Upper lobe of left lung (tissue), 6 donors: ENCODE measurements around the gene SERPINB1. TPM values are rescaled to one million over a fixed set of nuclear protein-coding genes. Genes with fewer than 3 reads are reported as not detected.
A peak's percentile ranks its signal among the peaks of the same experiment; 100 is the strongest.

Source experiments
- ATAC-seq, 2 donors: fragments of 200-7000 bp; cut with Tn5 transposase; one replicate each; pipeline ENCODE4 v1.9.1; 2022; ENCODE audit warnings: mild to moderate bottlenecking in 2 of 2, moderate library complexity in 2 of 2; ENCODE audit not compliant: low FRiP score in 2 of 2
- DNase-seq, 2 donors: peaks; one replicate each; pipeline ENCODE4 v3.0.0-alpha.2; 2019 to 2020
- H3K27ac ChIP-seq, 4 donors: fragments of 200-600 bp; sonication (generic); one replicate each; pipeline ENCODE4 v1.5.1; 2016 to 2019
- H3K27me3 ChIP-seq, 4 donors: fragments of 200-600 bp; sonication (generic); one replicate each; pipeline ENCODE4 v1.5.1; 2017 to 2019
- H3K36me3 ChIP-seq, 4 donors: fragments of 200-600 bp; sonication (generic); one replicate each; pipeline ENCODE4 v1.5.1; 2016 to 2019
- H3K4me1 ChIP-seq, 4 donors: fragments of 200-600 bp; sonication (generic); one replicate each; pipeline ENCODE4 v1.5.1; 2018 to 2019
- H3K4me3 ChIP-seq, 4 donors: fragments of 200-600 bp; sonication (generic); one replicate each; pipeline ENCODE4 v1.5.1; 2017 to 2019; ENCODE audit warnings: mild to moderate bottlenecking in 2 of 4, moderate library complexity in 1 of 4
- H3K9me3 ChIP-seq, 4 donors: fragments of 200-600 bp; sonication (generic); one replicate each; pipeline ENCODE4 v1.5.1; 2018 to 2019
- EP300 ChIP-seq, 4 donors: sonication (generic); formaldehyde crosslinking; IDR thresholded peaks; one replicate each; pipeline ENCODE4 v1.5.1; 2017; ENCODE audit warnings: antibody characterized with exemption in 4 of 4, control low read depth in 2 of 4
- POLR2A ChIP-seq, 4 donors: fragments of 450-650 bp; IDR thresholded peaks; one replicate each; pipeline ENCODE4 v1.5.1; 2016 to 2017; ENCODE audit warnings: antibody characterized with exemption in 4 of 4, mild to moderate bottlenecking in 2 of 4
- POLR2AphosphoS5 ChIP-seq, 2 donors: sonication (generic); formaldehyde crosslinking; IDR thresholded peaks; one replicate each; pipeline ENCODE4 v1.5.1; 2017; ENCODE audit warnings: antibody characterized with exemption in 2 of 2
- WGBS, 2 donors: methylation state at CpG; one replicate each; pipeline ENCODE4 v1.1.5; 2017 to 2018; 5-methylcytosine and 5-hydroxymethylcytosine counted together
- total RNA-seq, 6 donors: library from RNA; depleted of rRNA in 4 of 6; stranded (reverse); fragments of >200 nt in 4 of 6; gene quantifications; one replicate each; pipeline versions ENCODE4 v1.1.0 to v1.2.1, GENCODE V29; 2016 to 2021
- TF ChIP-seq, protein P1 (sequence below), 6 experiments: fragments of 450-650 bp in 4 of 6; fragments of 200-600 bp in 2 of 6; sonication (generic) in 2 of 6; IDR thresholded peaks; one replicate each; pipeline ENCODE4 v1.5.1; 2016 to 2019; ENCODE audit warnings: antibody characterized with exemption in 6 of 6
- donor health status: DM: no; HTN: no; CAD: no; lungs with moderate emphysema.
- donor health status: DM: no; HTN: yes; CAD: no; lungs with severe emphysema.

SERPINB1 gene
- total RNA-seq, 6 donors from 2014 or later: 56.6 to 184 (median 102) TPM

DNA sequence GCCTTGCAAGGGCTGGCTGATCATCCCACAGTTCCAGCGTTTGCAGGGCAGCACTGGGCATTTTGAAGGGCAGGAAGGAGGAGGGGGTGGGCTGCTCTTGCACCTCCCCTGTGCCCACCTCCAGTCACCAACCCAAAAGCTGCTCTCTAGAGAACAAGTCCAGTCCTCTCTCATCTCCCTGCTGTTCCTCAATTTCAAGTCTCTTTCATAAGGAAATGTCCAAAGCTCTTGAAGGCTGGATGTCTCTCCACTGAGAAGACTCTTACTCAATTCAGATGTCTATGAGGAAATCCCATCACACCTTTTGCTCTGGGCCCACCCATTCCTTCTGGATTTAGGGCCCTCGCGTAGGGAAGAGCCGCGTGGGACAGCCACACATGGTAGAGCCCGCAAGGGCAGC lies 44.8 kb downstream of the SERPINB1 start:
- H3K9me3 ChIP-seq: no peaks in the 10 kb centered on the region
- no peak for TF ChIP-seq POLR2A (IDR thresholded peaks at IDR 0.05)
- TF ChIP-seq EP300 (IDR thresholded peaks at IDR 0.05): no peak
- TF ChIP-seq, protein P1, sequence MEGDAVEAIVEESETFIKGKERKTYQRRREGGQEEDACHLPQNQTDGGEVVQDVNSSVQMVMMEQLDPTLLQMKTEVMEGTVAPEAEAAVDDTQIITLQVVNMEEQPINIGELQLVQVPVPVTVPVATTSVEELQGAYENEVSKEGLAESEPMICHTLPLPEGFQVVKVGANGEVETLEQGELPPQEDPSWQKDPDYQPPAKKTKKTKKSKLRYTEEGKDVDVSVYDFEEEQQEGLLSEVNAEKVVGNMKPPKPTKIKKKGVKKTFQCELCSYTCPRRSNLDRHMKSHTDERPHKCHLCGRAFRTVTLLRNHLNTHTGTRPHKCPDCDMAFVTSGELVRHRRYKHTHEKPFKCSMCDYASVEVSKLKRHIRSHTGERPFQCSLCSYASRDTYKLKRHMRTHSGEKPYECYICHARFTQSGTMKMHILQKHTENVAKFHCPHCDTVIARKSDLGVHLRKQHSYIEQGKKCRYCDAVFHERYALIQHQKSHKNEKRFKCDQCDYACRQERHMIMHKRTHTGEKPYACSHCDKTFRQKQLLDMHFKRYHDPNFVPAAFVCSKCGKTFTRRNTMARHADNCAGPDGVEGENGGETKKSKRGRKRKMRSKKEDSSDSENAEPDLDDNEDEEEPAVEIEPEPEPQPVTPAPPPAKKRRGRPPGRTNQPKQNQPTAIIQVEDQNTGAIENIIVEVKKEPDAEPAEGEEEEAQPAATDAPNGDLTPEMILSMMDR (IDR thresholded peaks at IDR 0.05): no peak
- no peak for TF ChIP-seq POLR2AphosphoS5 (IDR thresholded peaks at IDR 0.05)
- 61 to 83% methylated on average over 5 to 6 of the region's 6 CpGs for WGBS, 2 donors
- no peak for DNase-seq
- H3K4me3 ChIP-seq: no peak overlapping the region
- peak overlapping the region; percentile 23 to 85 (median 58) for H3K27ac ChIP-seq
- H3K27me3 ChIP-seq: no peaks in the 10 kb centered on the region
- peaks cover 34 to 65% (median 44%) of the 10 kb centered on the region in 4 donors for H3K4me1 ChIP-seq
- H3K36me3 ChIP-seq: no peaks in the 10 kb centered on the region
- peak in 1 of 2 donors; percentile 42 for ATAC-seq

DNA sequence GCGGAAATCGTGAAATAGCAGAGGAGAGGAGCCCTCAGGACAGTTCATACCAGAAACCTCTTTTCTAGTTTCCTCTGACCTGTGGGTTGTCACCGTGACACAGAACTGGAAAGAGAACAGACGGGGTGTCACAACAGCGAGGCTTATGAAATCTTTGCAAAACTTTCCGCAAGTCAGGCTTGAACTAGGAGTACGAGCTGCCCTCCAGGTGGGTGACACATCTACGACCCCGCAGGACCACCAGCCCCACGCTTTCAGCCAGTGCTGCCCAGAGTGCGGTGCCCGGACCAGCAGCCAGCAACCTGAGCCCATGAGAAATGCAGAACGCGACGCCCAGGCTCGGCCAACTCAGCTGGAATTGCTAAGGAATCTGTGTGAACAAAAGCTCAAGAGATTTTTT lies 45.7 kb downstream of the SERPINB1 start:
- TF ChIP-seq EP300 (IDR thresholded peaks at IDR 0.05): peak in 1 of 4 donors; percentile 14
- peak in 1 of 2 donors; percentile 40 for TF ChIP-seq POLR2AphosphoS5 (IDR thresholded peaks at IDR 0.05)
- no peak for TF ChIP-seq POLR2A (IDR thresholded peaks at IDR 0.05)
- peaks cover 42 to 72% (median 52%) of the 10 kb centered on the region in 4 donors for H3K4me1 ChIP-seq
- H3K9me3 ChIP-seq: no peaks in the 10 kb centered on the region
- ATAC-seq: peak in 1 of 2 donors; percentile 24
- no peaks in the 10 kb centered on the region for H3K36me3 ChIP-seq
- no peak overlapping the region for H3K4me3 ChIP-seq
- no peaks in the 10 kb centered on the region for H3K27me3 ChIP-seq
- DNase-seq: peak; percentile 52 to 53
- peak overlapping the region; percentile 12 to 85 (median 62) for H3K27ac ChIP-seq
- WGBS, 2 donors: 66 to 92% methylated on average over 9 to 16 of the region's 16 CpGs

DNA sequence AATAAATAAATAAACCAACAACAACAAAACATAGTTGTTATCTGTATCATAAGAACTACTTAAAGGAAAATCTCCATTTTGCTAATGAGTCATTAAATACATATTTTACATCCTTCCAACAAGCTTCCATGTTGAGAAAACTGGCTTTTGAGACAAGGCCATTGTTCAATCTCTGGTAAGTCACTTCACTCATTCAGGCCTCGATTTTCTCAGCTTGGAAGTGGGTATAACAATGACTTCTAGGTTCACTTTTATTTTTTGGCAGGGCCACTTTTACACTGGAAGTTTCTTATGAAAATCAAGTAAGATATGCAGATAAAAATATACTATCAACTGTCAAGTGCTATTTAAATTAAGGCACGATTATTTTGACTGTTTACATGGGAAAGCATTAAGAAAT lies 46.5 kb downstream of the SERPINB1 start:
- no peaks in the 10 kb centered on the region for H3K27me3 ChIP-seq
- H3K36me3 ChIP-seq: no peaks in the 10 kb centered on the region
- H3K9me3 ChIP-seq: no peaks in the 10 kb centered on the region
- H3K4me1 ChIP-seq: peaks cover 42 to 72% (median 58%) of the 10 kb centered on the region in 4 donors
- no peak overlapping the region for H3K4me3 ChIP-seq
- TF ChIP-seq POLR2AphosphoS5 (IDR thresholded peaks at IDR 0.05): no peak
- TF ChIP-seq POLR2A (IDR thresholded peaks at IDR 0.05): no peak
- TF ChIP-seq, protein P1 (IDR thresholded peaks at IDR 0.05): no peak
- no peak for TF ChIP-seq EP300 (IDR thresholded peaks at IDR 0.05)
- ATAC-seq (no peak), DNase-seq (no peak)
- H3K27ac ChIP-seq: peak overlapping the region; percentile 29 to 85 (median 72)
- WGBS, 2 donors: 70 to 72% methylated on average over 2 of the region's 2 CpGs

DNA sequence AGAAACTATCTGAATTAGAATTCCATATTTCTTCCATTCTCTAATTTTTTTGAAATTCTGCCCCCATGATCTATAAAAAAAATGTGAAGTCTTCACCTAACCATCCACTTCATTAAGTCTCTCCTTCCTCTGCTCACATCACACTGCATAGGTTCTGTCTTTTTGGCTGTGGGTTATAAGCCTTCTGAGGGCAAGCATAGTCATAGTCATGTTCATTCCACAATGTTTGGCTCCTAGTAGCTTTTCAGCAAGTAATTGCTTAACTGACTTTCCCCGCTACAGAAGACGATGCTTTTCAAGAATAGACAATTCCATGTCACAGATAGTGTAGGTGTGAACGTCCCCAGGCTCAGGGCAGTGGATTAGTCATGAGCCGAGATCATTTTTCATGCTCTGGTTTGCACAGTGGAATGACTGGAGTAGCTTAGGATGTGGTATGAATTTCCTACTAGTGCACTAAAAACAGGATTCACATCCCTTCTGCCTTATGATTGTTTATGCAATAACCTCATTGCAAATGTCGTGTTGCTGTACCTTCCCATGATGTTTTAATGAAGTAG lies 47.4 kb downstream of the SERPINB1 start:
- Histone ChIP-seq H3K36me3 (no peaks in the 10 kb centered on the region), H3K4me1 (peaks cover 42 to 63% (median 55%) of the 10 kb centered on the region in 4 donors), H3K27me3 (no peaks in the 10 kb centered on the region), H3K9me3 (no peaks in the 10 kb centered on the region), H3K27ac (peak overlapping the region; percentile 64 to 85 (median 81)), H3K4me3 (no peak overlapping the region)
- ATAC-seq: no peak
- 75 to 86% methylated on average over 5 of the region's 5 CpGs for WGBS, 2 donors
- no peak for DNase-seq
- TF ChIP-seq, protein P1 (IDR thresholded peaks at IDR 0.05): no peak
- no peak for TF ChIP-seq POLR2AphosphoS5 (IDR thresholded peaks at IDR 0.05)
- no peak for TF ChIP-seq POLR2A (IDR thresholded peaks at IDR 0.05)
- TF ChIP-seq EP300 (IDR thresholded peaks at IDR 0.05): no peak

DNA sequence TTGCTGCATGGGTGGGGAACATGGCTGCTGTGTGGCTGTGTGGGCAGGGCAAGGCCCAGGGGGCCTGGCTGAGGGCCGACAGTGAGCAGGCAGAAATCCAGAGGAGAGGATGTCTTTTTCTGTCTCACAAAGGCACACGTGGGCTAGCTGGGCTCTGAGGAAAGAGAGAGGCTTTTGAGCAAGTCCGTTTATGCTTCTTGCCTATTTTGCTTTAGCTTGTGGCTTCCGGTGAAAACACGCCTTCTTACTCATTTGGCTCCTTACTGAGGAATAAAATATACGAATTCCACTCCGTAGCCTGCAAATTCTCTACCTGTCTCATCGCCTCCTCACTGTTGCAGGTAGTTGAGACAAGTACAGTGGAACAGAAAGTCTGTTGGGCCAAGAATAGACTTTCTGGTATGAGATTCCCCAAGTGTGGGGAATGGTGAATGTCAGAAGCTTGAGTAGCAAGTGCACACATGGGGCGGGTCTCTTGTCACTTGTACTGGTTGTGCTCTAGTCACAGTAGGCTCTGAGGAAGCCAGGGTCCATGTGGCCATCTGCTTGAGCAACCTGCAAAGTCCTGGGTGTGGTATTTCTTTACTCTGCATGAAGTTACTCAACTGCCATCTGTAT lies 48.0 kb downstream of the SERPINB1 start:
- Histone ChIP-seq H3K27ac (peak overlapping the region; percentile 64 to 85 (median 81)), H3K9me3 (no peaks in the 10 kb centered on the region), H3K4me1 (peaks cover 42 to 63% (median 55%) of the 10 kb centered on the region in 4 donors), H3K36me3 (peaks cover 0 to 3% (median 0%) of the 10 kb centered on the region in 4 donors), H3K4me3 (no peak overlapping the region), H3K27me3 (no peaks in the 10 kb centered on the region)
- 51 to 54% methylated on average over 7 to 9 of the region's 9 CpGs for WGBS, 2 donors
- DNase-seq: peak; percentile 61 to 91
- peak; percentile 42 to 63 for ATAC-seq
- TF ChIP-seq POLR2AphosphoS5 (IDR thresholded peaks at IDR 0.05) (peak; percentile 45 to 56), EP300 (IDR thresholded peaks at IDR 0.05) (no peak)
